ENCODE measurements around the gene CMTM7.
A peak's percentile ranks its signal among the peaks of the same experiment; 100 is the strongest.

CMTM7 gene

DNA sequence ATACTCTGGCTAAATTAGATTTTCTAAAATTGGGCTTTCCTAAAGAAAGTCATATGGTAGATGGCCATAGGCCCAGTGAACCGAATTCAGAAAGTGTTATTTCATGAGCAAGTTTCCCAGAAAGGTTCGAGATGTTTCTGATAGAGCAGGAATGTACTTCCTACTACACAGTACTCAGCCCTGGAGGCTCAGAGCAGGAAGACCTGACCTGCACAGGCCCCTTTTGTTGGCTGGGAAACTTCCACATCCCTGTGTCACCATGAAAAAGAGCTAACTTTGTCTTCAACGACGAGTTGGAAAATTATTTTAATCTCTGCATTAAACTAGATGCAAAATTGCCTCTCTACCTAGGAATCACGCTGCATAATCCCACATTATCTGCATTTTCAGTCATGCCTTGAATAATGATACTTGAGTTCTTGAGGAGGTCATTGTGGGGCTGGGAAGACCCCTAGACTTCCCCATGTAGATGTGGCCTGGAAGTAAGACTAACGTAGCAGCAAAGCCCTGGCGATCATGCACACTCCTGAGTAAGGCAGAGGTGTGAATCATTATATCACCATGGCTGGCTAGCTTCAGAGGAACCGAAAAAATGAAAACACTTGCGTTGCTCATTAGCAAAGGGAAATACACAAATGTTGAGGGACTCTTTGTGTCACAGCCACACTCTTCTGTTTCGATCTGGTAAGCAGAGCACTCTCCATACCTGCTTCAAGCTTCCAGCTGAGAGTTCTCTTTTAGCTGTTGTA is 47.1 kb downstream of the CMTM7 start:
- DNase-seq = peak; percentile 51

- DNase-seq = peak; percentile 30
Measured at GRCh38 chr3:32439421-32439820, 47.8 kb downstream of the CMTM7 start.

DNA sequence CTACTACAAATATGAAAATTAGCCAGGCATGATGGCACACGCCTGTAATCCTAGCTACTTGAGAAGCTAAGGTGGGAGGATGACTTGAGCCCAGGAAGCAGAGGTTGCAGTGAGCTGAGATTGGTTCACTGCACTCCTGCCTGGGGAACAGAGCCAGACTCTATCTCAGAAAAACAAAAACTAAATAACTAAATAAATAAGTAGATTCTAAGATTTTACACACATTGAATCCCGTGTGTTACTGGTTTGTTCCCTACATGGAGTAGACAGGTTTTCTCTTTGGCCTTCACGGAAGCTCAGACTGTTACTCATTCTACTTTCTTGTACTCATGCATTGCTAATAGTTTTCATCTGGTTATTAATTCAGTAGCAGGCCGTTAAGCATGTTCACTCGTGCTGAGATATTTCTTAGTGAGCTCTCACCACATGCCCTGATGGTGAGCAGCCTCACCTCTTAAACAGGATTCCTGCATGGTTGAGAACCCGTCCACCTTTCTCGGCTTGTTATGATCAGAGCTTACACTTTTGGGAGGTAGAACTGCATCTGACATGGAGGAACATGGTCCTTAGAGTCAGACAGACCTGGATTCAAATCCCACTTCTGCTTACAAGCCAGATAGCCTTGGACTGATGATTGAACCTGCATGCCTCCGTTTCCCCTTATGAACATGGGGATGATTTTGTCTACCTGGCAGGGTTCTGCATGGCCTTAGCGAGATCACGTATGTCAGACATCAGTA is 49.1 kb downstream of the CMTM7 start:
- DNase-seq = peak; percentile 35

DNA sequence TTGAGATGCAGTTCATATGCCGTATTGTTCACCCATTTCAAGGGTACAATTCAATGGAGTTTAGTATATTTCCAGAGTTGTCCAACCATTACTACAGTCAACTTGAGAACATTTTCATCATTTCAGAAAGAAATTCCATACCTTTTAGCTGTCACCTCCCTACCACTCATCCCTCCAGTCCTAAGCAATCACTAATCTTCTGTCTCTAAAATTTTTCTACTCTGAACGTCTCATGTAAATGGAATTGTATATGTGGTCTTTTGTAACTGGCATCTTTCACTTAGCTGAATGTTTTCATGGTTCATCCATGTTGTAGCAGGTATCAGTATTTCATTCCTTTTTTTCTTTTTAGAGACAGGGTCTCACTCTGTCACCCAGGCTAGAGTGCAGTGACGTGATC is 51.1 kb downstream of the CMTM7 start:
- DNase-seq = peak; percentile 34

GRCh38 chr3:32443478-32443877 is 51.8 kb downstream of the CMTM7 start:
- DNase-seq = peak; percentile 38

GRCh38 chr3:32447865-32448400 is 56.3 kb downstream of the CMTM7 start:
- no peak for DNase-seq

DNA sequence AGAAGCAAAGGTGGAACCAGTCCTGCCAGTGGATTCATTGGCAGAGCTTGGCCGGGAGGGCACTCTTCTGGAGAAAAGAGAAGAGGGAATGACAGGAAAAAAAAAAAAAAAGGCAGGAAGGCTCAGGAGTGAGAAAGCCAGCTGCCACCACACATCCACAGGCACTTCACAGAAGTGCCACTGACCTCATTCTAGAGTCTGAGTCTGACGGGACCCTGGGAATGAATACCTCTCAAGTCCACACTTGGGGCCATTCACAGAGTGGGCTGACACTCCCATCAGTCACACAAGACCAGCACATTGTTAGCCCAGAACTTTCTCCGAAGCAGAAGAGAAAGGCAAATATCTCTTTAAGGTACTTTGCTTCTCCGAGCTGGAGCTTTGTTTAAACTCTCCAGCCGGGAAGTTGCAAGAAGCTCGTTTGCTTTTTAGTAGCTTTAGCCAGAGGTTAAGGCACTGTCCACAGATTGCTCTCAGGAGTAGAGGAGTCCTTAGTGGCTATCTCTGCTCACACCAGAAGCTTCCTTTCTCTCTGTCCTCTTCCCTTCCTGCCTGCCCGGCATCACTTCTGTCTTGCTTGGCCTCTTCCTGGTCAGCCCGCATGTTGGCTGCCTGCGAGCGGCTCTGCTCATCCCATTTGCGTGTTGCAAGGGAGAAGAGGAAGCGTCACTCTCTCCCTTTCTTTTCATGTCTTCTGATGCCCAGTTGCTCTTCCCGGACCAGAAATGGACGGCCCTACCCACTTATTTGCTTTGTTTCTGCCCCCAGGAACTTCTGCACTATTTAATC is 57.2 kb downstream of the CMTM7 start:
- peak; percentile 37 for DNase-seq

DNA sequence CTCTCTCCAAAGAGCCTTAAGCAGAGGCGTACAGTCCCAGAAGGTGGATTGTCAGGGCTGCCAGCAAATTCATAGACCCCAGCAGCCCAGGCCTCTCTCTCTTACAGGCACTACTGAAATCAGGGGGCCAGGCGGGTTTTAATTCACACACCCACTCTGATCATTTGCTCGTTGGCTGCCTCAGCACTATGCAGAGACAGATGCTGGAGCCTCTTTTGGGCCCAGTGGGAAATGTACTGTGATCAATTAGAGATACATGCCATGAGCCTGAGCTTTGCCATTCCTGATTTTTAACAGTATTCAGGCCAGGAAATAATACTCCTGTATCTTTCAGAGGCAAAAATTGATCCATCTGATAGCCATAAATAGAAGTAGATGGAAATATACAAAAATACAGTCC is 58.0 kb downstream of the CMTM7 start:
- peak; percentile 28 for DNase-seq

DNA sequence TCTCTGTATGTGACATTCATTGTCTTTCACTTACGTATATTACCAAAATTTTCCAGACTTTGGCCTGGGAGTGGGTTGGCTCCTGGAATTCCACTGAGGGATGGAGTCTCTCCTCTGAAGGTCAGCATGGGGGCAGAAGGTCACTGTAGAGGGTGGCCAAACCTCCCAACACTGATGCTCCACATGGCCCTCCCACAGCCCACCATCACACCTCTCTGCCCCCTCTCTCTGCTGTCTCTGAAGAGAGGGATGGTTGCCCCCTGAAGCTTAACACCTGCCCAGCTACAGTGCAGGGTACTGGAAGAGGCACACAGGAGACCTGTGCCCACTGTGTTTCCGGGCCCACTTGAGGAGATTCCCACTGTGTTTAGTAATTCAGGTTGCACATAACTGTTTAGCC is 58.8 kb downstream of the CMTM7 start:
- peak; percentile 18 for DNase-seq

GRCh38 chr3:32450992-32451659 is 59.5 kb downstream of the CMTM7 start:
- peak; percentile 34 for DNase-seq

DNA sequence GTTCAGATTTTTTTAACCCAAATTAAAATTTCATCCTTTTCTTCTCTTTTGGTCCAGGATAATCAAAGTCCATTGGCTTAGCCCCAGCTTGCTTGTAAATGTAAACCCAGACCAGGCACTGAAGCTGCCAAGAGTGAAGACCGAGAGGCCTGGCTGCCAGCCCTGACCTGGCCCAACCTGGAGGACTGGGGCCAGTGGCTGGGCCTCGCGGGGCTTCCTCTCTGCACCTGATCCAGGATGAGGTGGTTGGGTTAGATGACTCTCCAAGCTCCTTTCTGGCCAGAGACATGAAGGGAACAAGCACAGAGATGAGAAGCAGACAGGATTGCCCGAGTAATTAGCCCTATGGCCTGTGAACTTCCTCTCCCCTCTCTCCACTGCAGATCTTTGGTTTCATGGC is 60.4 kb downstream of the CMTM7 start:
- DNase-seq = peak; percentile 20

GRCh38 chr3:32453346-32453745 is 61.7 kb downstream of the CMTM7 start:
- peak; percentile 13 for DNase-seq

DNA sequence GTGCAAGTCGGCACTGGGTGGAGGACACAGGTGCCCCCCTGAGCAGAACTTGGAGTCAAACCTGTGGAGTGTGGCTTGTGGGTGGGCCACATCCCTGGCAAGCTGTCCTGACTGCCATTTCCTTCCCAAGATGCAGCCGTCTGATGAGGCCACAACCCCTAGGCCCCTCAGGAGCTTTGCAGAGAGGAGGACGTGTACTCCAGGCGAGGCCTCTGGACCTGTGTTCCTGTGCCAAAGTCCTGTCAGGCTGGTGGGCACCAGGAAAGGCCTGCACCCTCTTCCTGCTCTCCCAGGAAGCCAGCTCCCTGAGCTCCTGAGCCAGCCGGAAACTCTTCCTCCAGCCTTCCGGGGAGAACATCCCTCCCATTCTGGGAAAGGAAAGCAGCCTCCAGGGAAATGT is 62.5 kb downstream of the CMTM7 start:
- peak; percentile 45 for DNase-seq

GRCh38 chr3:32454731-32455608 is 63.3 kb downstream of the CMTM7 start:
- peak; percentile 47 for DNase-seq

DNA sequence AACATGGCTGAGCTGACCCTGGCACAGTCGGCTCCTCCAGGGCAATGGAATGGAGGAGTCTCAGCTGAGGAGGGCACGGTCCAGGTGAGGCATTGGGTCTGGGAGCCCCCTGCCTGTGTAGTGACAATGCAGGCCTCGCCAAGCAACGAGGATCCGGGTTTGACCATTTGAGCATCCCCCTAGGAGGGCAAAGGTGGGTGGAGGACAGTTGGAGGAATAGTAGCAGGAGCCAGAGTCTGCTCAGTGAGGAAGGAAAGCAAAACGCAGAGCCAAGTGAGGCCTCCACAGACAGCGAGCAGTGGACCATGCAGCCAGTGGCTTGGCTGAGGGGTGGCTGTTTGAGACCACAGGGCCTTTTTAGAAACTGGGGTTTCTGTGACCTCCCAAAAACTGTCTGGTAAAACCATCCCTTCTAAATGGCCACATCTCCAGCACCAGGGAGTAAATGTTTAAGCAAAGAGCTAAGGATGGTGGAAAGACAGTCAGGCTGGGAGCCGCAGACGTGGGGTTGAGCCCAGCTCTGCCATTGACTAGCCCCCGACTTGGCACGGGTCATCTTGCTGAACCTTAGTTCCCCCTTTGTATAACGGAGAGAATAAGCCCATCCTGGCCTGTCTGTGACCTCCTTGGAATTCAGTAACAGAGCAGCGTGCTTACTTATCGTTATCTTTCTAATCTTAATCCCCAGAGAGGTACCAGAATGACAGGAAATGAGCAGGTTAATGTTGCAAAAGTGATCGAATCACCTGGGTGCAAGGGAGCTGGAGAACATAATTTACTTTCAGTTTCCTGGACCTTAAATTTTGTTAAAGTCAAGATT is 64.2 kb downstream of the CMTM7 start:
- peak; percentile 48 for DNase-seq

DNA sequence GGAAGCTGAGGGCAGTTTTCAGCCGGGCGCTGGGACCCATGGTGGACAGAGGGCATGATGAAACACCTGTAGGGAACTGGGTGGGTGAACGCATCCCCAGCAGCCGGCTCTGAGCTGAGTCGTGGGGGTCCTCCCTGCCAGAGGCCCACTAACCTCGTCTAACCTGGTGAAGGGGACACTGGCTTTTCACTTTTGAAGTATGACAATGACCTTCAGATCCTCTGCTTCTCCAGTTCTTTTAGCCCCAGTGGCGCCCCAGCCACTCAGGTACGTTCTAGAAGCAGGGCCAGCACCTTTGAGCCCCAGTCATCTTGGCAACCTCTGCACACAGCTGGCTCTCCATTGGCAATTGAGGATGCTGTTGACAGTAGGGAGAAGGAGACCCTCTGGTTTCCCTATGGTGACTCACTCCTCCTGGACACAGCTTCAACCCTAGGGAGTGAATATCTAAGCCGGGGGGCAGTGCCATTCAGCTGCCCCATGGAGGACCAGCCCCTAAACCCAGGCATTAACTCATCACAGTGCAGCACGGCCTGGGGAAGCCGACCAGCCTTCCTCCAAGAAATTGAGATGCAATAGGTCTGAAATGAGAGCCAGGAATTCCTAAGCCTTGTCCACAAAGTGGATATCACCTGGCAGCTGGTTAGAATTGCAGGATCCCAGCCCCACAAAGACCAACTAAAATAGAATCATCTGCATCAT is 64.9 kb downstream of the CMTM7 start:
- DNase-seq = peak; percentile 52

- DNase-seq = peak; percentile 66
Measured at GRCh38 chr3:32457971-32458471, 66.4 kb downstream of the CMTM7 start.

DNA sequence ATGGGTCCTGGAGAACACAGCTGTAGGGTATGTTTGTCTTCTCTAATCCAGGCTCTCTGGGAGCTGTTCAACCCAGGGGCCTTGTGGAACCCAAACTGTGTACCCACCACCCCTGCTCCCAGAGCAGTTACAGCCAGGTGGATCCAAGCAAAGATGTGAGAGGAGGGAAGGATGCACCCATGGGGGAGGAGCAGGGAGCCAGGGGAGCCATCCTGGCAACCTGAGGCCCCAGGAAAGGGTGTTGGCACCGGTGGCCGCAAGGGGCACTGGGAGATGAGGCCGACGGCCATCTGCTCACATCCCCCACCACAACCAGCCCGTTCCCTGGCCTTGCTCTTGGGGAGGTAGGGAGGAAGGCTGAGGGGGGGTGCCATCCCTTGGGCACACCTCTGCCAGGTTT is 67.8 kb downstream of the CMTM7 start:
- peak; percentile 59 for DNase-seq

DNA sequence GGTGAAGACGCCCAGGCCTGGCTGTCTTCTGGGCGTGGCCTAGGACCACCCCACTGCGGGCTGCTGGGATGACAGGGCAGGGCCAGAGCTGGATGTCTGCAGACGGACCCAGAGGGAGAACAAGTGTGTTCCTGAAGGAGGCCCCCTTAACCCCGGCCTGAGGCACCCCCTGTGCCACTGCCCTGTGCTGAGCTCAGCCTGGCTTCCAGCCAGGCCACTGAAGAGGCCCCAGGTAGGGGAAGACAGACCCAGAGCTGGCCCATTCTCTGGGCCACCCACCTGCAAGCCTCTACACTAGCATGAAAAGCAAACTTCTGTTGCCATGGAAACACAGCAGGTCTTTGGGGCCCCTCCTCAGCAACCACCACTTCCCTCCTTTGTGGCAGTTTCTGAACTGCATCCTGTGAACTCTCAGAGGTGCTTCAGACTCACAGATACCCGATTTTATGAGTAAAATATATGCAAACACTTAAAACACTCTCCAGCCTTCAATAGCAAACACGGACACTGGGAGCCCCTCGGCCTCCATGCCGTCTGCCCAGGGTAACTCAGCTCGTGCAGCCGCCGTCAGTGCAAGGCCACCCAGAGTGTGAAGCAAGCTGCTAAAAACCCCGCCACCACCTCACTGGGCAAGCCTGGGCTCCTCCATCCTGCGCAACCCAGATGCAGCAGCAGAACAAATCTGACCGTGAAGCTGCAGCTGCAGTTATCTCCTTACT is 68.5 kb downstream of the CMTM7 start:
- peak; percentile 77 for DNase-seq
